ENCODE data around the gene CLEC2L.

- TF ChIP-seq CTCF (IDR thresholded peaks at IDR 0.05; ENCODE audit: poor library complexity) (no peak), EZH2 (IDR thresholded peaks at IDR 0.05; ENCODE audit: borderline replicate concordance) (no peak)
Measured at GRCh38 chr7:139490130-139490529, 33.4 kb upstream of the CLEC2L start.

Measured in hepatocyte (in vitro differentiated cells).